ENCODE data around the gene WSCD1.

The WSCD1 gene

GRCh38 chr17:6110088-6110487 lies 39.9 kb downstream of the WSCD1 start:
- no peak for DNase-seq

- DNase-seq: no peak
Measured at GRCh38 chr17:6110592-6110991, 40.4 kb downstream of the WSCD1 start.

- DNase-seq: no peak
Measured at GRCh38 chr17:6120351-6120750, 50.2 kb downstream of the WSCD1 start.

GRCh38 chr17:6124856-6125255 lies 54.7 kb downstream of the WSCD1 start:
- no peak for DNase-seq

GRCh38 chr17:6126768-6127167 lies 56.6 kb downstream of the WSCD1 start:
- no peak for DNase-seq

GRCh38 chr17:6134721-6135120 lies 64.5 kb downstream of the WSCD1 start:
- no peak for DNase-seq

GRCh38 chr17:6135236-6135635 lies 65.1 kb downstream of the WSCD1 start:
- DNase-seq: no peak

GRCh38 chr17:6135996-6136395 lies 65.8 kb downstream of the WSCD1 start:
- DNase-seq: no peak

- no peak for DNase-seq
Measured at GRCh38 chr17:6137716-6138502, 67.7 kb downstream of the WSCD1 start.

- DNase-seq: no peak
Measured at GRCh38 chr17:6138761-6139446, 68.7 kb downstream of the WSCD1 start.

GRCh38 chr17:6139447-6139832 lies 69.3 kb downstream of the WSCD1 start:
- DNase-seq: no peak

- DNase-seq: no peak
Measured at GRCh38 chr17:6140188-6140587, 70.0 kb downstream of the WSCD1 start.

GRCh38 chr17:6140728-6141330 lies 70.7 kb downstream of the WSCD1 start:
- no peak for DNase-seq

GRCh38 chr17:6142701-6143100 lies 72.5 kb downstream of the WSCD1 start:
- no peak for DNase-seq

- DNase-seq: no peak
Measured at GRCh38 chr17:6145946-6146345, 75.8 kb downstream of the WSCD1 start.

- no peak for DNase-seq
Measured at GRCh38 chr17:6147042-6147441, 76.9 kb downstream of the WSCD1 start.

GRCh38 chr17:6153375-6153774 lies 83.2 kb downstream of the WSCD1 start:
- no peak for DNase-seq

- no peak for DNase-seq
Measured at GRCh38 chr17:6157716-6158115, 87.5 kb downstream of the WSCD1 start.

- no peak for DNase-seq
Measured at GRCh38 chr17:6159541-6160231, 89.5 kb downstream of the WSCD1 start.

- no peak for DNase-seq
Measured at GRCh38 chr17:6160232-6160555, 90.0 kb downstream of the WSCD1 start.

GRCh38 chr17:6160911-6161855 lies 91.0 kb downstream of the WSCD1 start:
- DNase-seq: no peak

- no peak for DNase-seq
Measured at GRCh38 chr17:6162216-6162615, 92.0 kb downstream of the WSCD1 start.

GRCh38 chr17:6162892-6163291 lies 92.7 kb downstream of the WSCD1 start:
- no peak for DNase-seq
